NK-92 treated with Interleukin-12 subunit alpha and Interleukin-12 subunit beta, amount 100 ng/mL, for 24 hours (cell line): Measurements from ENCODE around the gene MTCP1.

Experiments used
- DNase-seq: peaks from one replicate; lab custom pipeline; 2025; lab: John Stamatoyannopoulos, UW

MTCP1 gene

GRCh38 chrX:155070975-155071693 is at the start of gene MTCP1, which contains the start of the genes BRCC3 and CMC4:
Gene MTCP1 (minus strand): TSS chrX:155071136. CDS start chrX:155066010, 5,126 bp downstream.
Gene BRCC3 (plus strand): TSS chrX:155071508. CDS start chrX:155071528, 20 bp downstream.
Gene CMC4 (minus strand): TSS chrX:155071136. CDS start chrX:155064023, 7,113 bp downstream.
- DNase-seq: peak; percentile 78

GRCh38 chrX:155115174-155115819 is 44.4 kb upstream of the MTCP1 start:
- no peak for DNase-seq

GRCh38 chrX:155113097-155113496 is 42.2 kb upstream of the MTCP1 start:
- DNase-seq: no peak

GRCh38 chrX:155112171-155112570 is 41.2 kb upstream of the MTCP1 start:
- DNase-seq: no peak

- no peak for DNase-seq
Measured at GRCh38 chrX:155108427-155108826, 37.5 kb upstream of the MTCP1 start.

GRCh38 chrX:155105919-155106318 is 35.0 kb upstream of the MTCP1 start:
- DNase-seq: no peak

- no peak for DNase-seq
Measured at GRCh38 chrX:155094468-155095061, 23.6 kb upstream of the MTCP1 start.

GRCh38 chrX:155086961-155087735 is 16.2 kb upstream of the MTCP1 start:
- no peak for DNase-seq

GRCh38 chrX:155086202-155086840 is 15.4 kb upstream of the MTCP1 start:
- DNase-seq: no peak

GRCh38 chrX:155071694-155072280 is 851 bp upstream of the MTCP1 start:
- no peak for DNase-seq

- peak; percentile 49 for DNase-seq
Measured at GRCh38 chrX:155070663-155070974, 317 bp downstream of the MTCP1 start.

- no peak for DNase-seq
Measured at GRCh38 chrX:155070038-155070437, 898 bp downstream of the MTCP1 start.

- DNase-seq: no peak
Measured at GRCh38 chrX:155069414-155069813, 1.5 kb downstream of the MTCP1 start.

GRCh38 chrX:155068165-155068564 is 2.8 kb downstream of the MTCP1 start:
- no peak for DNase-seq

GRCh38 chrX:155065035-155065734 is 5.8 kb downstream of the MTCP1 start:
- no peak for DNase-seq

GRCh38 chrX:155061760-155062159 is 9.2 kb downstream of the MTCP1 start:
- no peak for DNase-seq

GRCh38 chrX:155056877-155057792 is 13.8 kb downstream of the MTCP1 start:
- no peak for DNase-seq

GRCh38 chrX:155056471-155056870 is 14.5 kb downstream of the MTCP1 start:
- no peak for DNase-seq

- DNase-seq: no peak
Measured at GRCh38 chrX:155055494-155055893, 15.4 kb downstream of the MTCP1 start.

GRCh38 chrX:155054255-155054654 is 16.7 kb downstream of the MTCP1 start:
- DNase-seq: no peak
